MM.1S (cell line): Measurements from ENCODE around the gene ST6GAL2.

Experiments
- DNase-seq: peaks from one replicate; pipeline ENCODE4 v3.0.0-alpha.2; 2015
- H2AFZ ChIP-seq: fragments of 300-600 bp; sonication (generic); 2 replicates; pipeline ENCODE4 v1.6.0; 2016; ENCODE audit warnings: antibody characterized with exemption, low read length
- H3F3A ChIP-seq: fragments of 300-600 bp; sonication (generic); 2 replicates; pipeline ENCODE4 v1.6.1; 2016; ENCODE audit warnings: mild to moderate bottlenecking, antibody characterized with exemption, low read length, moderate library complexity, mixed read lengths; ENCODE audit not compliant: insufficient read depth
- H3K27ac ChIP-seq: fragments of 300-600 bp; sonication (generic); 2 replicates; pipeline ENCODE4 v1.5.1; 2016; ENCODE audit warnings: mild to moderate bottlenecking, low read length
- H3K27me3 ChIP-seq: fragments of 300-600 bp; sonication (generic); replicated peaks from 2 replicates; pipeline ENCODE4 v1.6.0; 2016; ENCODE audit warnings: low read length; ENCODE audit not compliant: insufficient read depth
- H3K36me3 ChIP-seq: fragments of 300-600 bp; sonication (generic); replicated peaks from 2 replicates; pipeline ENCODE4 v1.6.1; 2016; ENCODE audit warnings: mild to moderate bottlenecking, low read length, mixed read lengths; ENCODE audit not compliant: insufficient read depth
- H3K4me1 ChIP-seq: fragments of 300-600 bp; sonication (generic); 2 replicates; pipeline ENCODE4 v1.6.1; 2016; ENCODE audit warnings: low read length, mixed read lengths
- H3K4me2 ChIP-seq: fragments of 300-600 bp; sonication (generic); 2 replicates; pipeline ENCODE4 v1.6.0; 2016; ENCODE audit warnings: low read depth, low read length
- H3K4me3 ChIP-seq: fragments of 300-600 bp; sonication (generic); 2 replicates; pipeline ENCODE4 v1.5.1; 2016; ENCODE audit warnings: low read length, mixed read lengths
- H3K79me2 ChIP-seq: fragments of 300-600 bp; sonication (generic); 2 replicates; pipeline ENCODE4 v1.6.1; 2016; ENCODE audit warnings: mixed run types, low read length, mixed read lengths
- H3K9ac ChIP-seq: fragments of 300-600 bp; sonication (generic); 2 replicates; pipeline ENCODE4 v1.6.1; 2016; ENCODE audit warnings: low read length, mixed read lengths
- H3K9me2 ChIP-seq: fragments of 300-600 bp; sonication (generic); replicated peaks from 2 replicates; pipeline ENCODE4 v1.6.1; 2016; ENCODE audit warnings: mild to moderate bottlenecking, low read length, mixed read lengths; ENCODE audit not compliant: insufficient read depth
- H3K9me3 ChIP-seq: fragments of 300-600 bp; sonication (generic); replicated peaks from 2 replicates; pipeline ENCODE4 v1.6.1; 2016; ENCODE audit warnings: mild to moderate bottlenecking, low read length, mixed read lengths; ENCODE audit not compliant: insufficient read depth
- H4K20me1 ChIP-seq: fragments of 300-600 bp; sonication (generic); 2 replicates; pipeline ENCODE4 v1.6.1; 2016; ENCODE audit warnings: mild to moderate bottlenecking, low read length, moderate library complexity, mixed read lengths; ENCODE audit not compliant: insufficient read depth
- EZH2 ChIP-seq: fragments of 300-600 bp; sonication (generic); optimal IDR thresholded peaks from 2 replicates; pipeline ENCODE3; 2017; ENCODE audit warnings: low read depth, mild to moderate bottlenecking, antibody characterized with exemption, low read length, mixed read lengths
- EZH2phosphoT487 ChIP-seq: fragments of 300-600 bp; sonication (generic); IDR thresholded peaks from 2 replicates; pipeline ENCODE4 v1.6.1; 2018; ENCODE audit warnings: antibody characterized with exemption, low read length
- TF ChIP-seq, protein P1 (sequence below): fragments of 300-600 bp; sonication (generic); IDR thresholded peaks from 2 replicates; pipeline ENCODE4 v1.5.1; 2016; ENCODE audit warnings: antibody characterized with exemption, low read length, mixed read lengths

Gene ST6GAL2

DNA sequence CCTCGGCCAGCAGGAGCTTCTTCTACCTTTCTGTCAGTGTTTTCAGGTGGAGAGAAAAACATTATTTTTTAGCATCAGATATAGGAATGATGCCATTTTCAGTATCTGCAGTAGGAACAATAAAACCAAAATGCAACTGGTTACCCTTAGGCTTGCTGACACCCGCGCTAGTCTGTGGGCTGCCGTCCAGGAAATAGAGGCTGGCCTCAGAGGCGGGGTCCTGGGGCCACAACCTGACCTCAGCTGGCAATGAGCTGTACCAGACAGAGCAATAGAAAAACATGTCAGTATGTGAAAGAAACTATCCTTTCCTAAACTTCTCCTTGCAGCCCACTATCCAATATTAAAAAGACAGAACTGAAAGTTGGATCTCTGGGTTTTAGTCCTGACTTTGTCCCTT lies 4.6 kb upstream of the ST6GAL2 start:
- H3K4me1 ChIP-seq = peaks cover 9% of the 10 kb centered on the region; the same call in 1 of the 2 replicates
- peak overlapping the region; percentile 34; the same call in 1 of the 2 replicates for H2AFZ ChIP-seq
- TF ChIP-seq EZH2phosphoT487 = no peak
- no peak for TF ChIP-seq EZH2
- TF ChIP-seq, protein P1, sequence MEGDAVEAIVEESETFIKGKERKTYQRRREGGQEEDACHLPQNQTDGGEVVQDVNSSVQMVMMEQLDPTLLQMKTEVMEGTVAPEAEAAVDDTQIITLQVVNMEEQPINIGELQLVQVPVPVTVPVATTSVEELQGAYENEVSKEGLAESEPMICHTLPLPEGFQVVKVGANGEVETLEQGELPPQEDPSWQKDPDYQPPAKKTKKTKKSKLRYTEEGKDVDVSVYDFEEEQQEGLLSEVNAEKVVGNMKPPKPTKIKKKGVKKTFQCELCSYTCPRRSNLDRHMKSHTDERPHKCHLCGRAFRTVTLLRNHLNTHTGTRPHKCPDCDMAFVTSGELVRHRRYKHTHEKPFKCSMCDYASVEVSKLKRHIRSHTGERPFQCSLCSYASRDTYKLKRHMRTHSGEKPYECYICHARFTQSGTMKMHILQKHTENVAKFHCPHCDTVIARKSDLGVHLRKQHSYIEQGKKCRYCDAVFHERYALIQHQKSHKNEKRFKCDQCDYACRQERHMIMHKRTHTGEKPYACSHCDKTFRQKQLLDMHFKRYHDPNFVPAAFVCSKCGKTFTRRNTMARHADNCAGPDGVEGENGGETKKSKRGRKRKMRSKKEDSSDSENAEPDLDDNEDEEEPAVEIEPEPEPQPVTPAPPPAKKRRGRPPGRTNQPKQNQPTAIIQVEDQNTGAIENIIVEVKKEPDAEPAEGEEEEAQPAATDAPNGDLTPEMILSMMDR = no peak
- no peaks in the 10 kb centered on the region for H3K36me3 ChIP-seq
- no peaks in the 10 kb centered on the region for H3K79me2 ChIP-seq
- no peaks in the 10 kb centered on the region for H3K27me3 ChIP-seq
- no peak overlapping the region for H3K4me3 ChIP-seq
- no peaks in the 10 kb centered on the region for H3K9me2 ChIP-seq
- peak overlapping the region; percentile 24; the same call in 1 of the 2 replicates for H3K4me2 ChIP-seq
- no peaks in the 10 kb centered on the region for H3K9me3 ChIP-seq
- no peak overlapping the region for H3K9ac ChIP-seq
- no peaks in the 10 kb centered on the region for H4K20me1 ChIP-seq
- DNase-seq = peak; percentile 48
- no peaks in the 10 kb centered on the region for H3F3A ChIP-seq
- 0 out of 2 replicates have a peak overlapping the region, but pooled peaks have one; percentile 4 for H3K27ac ChIP-seq

DNA sequence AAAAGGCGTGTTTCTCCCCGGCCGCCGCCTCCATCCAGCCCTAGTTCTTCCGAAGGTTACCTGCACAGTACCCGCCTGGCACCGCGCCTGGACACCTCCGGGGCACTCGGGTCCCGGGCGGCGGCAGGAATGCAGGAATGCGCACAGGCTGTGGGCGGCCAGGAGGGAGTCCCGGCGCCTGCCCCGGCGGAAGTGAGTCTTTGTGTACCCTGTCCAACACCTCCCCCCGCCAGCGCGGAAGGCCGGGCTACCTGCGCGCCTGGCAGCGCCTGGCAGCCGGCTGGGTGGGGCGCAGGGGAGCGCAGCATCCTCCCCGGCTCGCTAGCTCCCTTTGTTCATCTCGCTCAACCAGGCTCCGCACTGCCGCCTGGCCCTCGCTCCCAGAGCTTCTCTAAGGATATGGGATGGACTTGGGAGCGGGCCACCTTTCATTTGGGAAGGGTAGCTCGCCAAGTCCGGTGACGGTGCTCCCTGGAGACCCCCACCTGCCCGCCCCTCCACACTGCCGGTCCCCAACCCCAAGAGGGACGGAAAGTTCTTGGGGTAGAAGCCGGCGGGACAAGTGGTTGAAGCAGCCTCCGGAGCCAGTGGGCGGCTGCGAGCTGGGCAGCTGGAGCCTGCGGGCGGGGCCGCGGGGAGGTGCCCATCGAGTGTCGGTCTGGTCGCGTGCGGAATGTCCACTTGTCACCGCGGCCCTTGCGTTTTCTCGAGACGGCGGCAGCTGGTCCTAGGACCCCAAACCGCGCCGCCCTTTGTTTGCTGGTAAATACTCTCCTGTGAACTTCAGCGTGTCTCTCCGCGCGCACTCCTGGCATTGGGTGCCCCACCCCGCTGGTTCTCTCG lies 1.2 kb upstream of the ST6GAL2 start:
- Histone ChIP-seq H3K9me2 (no peaks in the 10 kb centered on the region), H3K4me1 (peaks cover 9% of the 10 kb centered on the region; the same call in 1 of the 2 replicates), H3K9me3 (no peaks in the 10 kb centered on the region), H3K9ac (no peak overlapping the region), H3F3A (no peaks in the 10 kb centered on the region), H3K79me2 (no peaks in the 10 kb centered on the region), H3K4me3 (no peak overlapping the region), H4K20me1 (no peaks in the 10 kb centered on the region), H3K36me3 (no peaks in the 10 kb centered on the region), H2AFZ (no peak overlapping the region), H3K4me2 (no peak overlapping the region), H3K27ac (no peak overlapping the region), H3K27me3 (no peaks in the 10 kb centered on the region)
- DNase-seq = no peak
- TF ChIP-seq EZH2phosphoT487 (no peak), EZH2 (no peak)
- TF ChIP-seq, protein P1 = no peak

DNA sequence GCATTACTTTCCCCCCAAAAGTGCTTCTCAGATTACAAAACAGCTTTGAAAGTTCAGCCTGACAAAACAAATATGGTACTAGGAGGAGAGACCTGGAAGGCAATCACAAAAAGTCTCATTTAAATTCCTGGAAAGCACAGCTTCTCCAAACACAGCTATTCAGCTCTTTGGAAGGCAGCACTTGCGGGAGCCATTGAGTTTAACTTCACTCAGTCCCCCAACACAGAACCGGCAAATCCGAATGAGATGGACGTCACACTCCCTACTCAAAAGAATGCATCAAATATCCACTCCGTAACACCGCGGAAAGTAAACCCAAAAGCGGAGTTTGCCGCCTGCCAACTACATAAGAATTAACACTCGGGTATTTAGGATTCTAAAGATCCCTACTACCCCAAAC lies 638 bp downstream of the ST6GAL2 start:
- Histone ChIP-seq H3K4me1 (peaks cover under 1% of the 10 kb centered on the region; the same call in 1 of the 2 replicates), H3K27ac (no peak overlapping the region), H3K36me3 (no peaks in the 10 kb centered on the region), H3F3A (no peaks in the 10 kb centered on the region), H4K20me1 (no peaks in the 10 kb centered on the region), H3K4me2 (no peak overlapping the region), H3K9me3 (no peaks in the 10 kb centered on the region), H3K27me3 (no peaks in the 10 kb centered on the region), H3K9me2 (no peaks in the 10 kb centered on the region), H3K79me2 (no peaks in the 10 kb centered on the region), H3K4me3 (no peak overlapping the region), H3K9ac (no peak overlapping the region), H2AFZ (no peak overlapping the region)
- TF ChIP-seq EZH2phosphoT487 (no peak), EZH2 (no peak)
- TF ChIP-seq, protein P1 = no peak
- DNase-seq = no peak
